CD4-positive, alpha-beta T cell (primary cell): ENCODE results near the gene FGF14. TPM values are rescaled to one million over a fixed set of nuclear protein-coding genes. Genes with fewer than 3 reads are reported as not detected.

Experiments used
- ATAC-seq: fragments of 200-7000 bp; cut with Tn5 transposase; one replicate; pipeline ENCODE4 v1.10.0; 2022; ENCODE audit warnings: mild to moderate bottlenecking; ENCODE audit not compliant: poor library complexity
- CTCF ChIA-PET: fragments of 350-600 bp; sonication (Branson Sonifier 250); formaldehyde crosslinking; loops from one replicate; lab custom pipeline; 2021; ENCODE audit warnings: antibody characterized with exemption, inconsistent platforms; lab: Charles Lee
- POLR2A ChIA-PET: fragments of 350-600 bp; sonication (Branson Sonifier 250); formaldehyde crosslinking; loops from one replicate; lab custom pipeline; 2021; ENCODE audit warnings: antibody characterized with exemption, inconsistent platforms; lab: Charles Lee
- DNase-seq, 14 experiments: peaks; one replicate each; pipeline ENCODE4 v3.0.0-alpha.2; 2013 to 2020; ENCODE audit warnings: mixed read lengths in 2 of 14
- H3K27ac ChIP-seq, 2 donors: one replicate each; pipeline versions ENCODE4 v1.5.1 to v1.7.0; 2013; ENCODE audit warnings: low read length in 2 of 2, low read depth in 1 of 2, mild to moderate bottlenecking in 1 of 2
- H3K27me3 ChIP-seq, 2 experiments: 1 replicate in 1 of 2; 2 replicates in 1 of 2; pipeline versions ENCODE4 v1.6.1 to v1.7.0; 2013; ENCODE audit warnings: low read length in 2 of 2, control low read depth in 1 of 2, mild to moderate bottlenecking in 1 of 2, moderate library complexity in 1 of 2; ENCODE audit not compliant: insufficient read depth in 2 of 2, control insufficient read depth in 1 of 2
- H3K36me3 ChIP-seq: one replicate; pipeline ENCODE4 v1.6.1; 2013; ENCODE audit warnings: low read length, control low read depth; ENCODE audit not compliant: insufficient read depth
- H3K4me1 ChIP-seq: one replicate; pipeline ENCODE4 v1.6.1; 2013; ENCODE audit warnings: low read length, control low read depth; ENCODE audit not compliant: insufficient read depth
- H3K4me3 ChIP-seq: one replicate; pipeline ENCODE4 v1.5.1; 2013; ENCODE audit warnings: mild to moderate bottlenecking, low read length, moderate library complexity
- H3K9me3 ChIP-seq, 2 experiments: 1 replicate in 1 of 2; 2 replicates in 1 of 2; pipeline versions ENCODE4 v1.6.1 to v1.7.0; 2013; ENCODE audit warnings: low read length in 2 of 2, mild to moderate bottlenecking in 2 of 2, control low read depth in 1 of 2, moderate library complexity in 1 of 2; ENCODE audit not compliant: control insufficient read depth in 1 of 2, insufficient read depth in 1 of 2
- H3K27ac Mint-ChIP-seq: one replicate; pipeline ENCODE4 v1.8.0; 2020; ENCODE audit warnings: mixed read lengths
- H3K27me3 Mint-ChIP-seq: one replicate; pipeline ENCODE4 v1.8.0; 2021; ENCODE audit warnings: mixed read lengths
- H3K36me3 Mint-ChIP-seq: one replicate; pipeline ENCODE4 v1.8.0; 2021; ENCODE audit warnings: low read depth, mixed read lengths
- H3K4me1 Mint-ChIP-seq: one replicate; pipeline ENCODE4 v1.8.0; 2021; ENCODE audit warnings: low read depth, mixed read lengths
- H3K4me3 Mint-ChIP-seq: one replicate; pipeline ENCODE4 v1.8.0; 2020; ENCODE audit warnings: mild to moderate bottlenecking, mixed read lengths
- H3K9me3 Mint-ChIP-seq: one replicate; pipeline ENCODE4 v1.8.0; 2020; ENCODE audit warnings: mixed read lengths
- intact Hi-C, 2 experiments: fragments of 100-400 bp; cut with DNase I in 1 of 2; cut with micrococcal nuclease in 1 of 2; formaldehyde crosslinking; loops; one replicate each; pipeline versions ENCODE4 v1.15.1 to v1.9.0; 2023 to 2025; cut with DNase I, micrococcal nuclease
- total RNA-seq, 174 experiments: library from RNA in 2 of 174; stranded (reverse) in 2 of 174; gene quantifications; one replicate each; pipeline ENCODE4 v1.2.3 and lab custom pipeline; 2021 to 2026
- TF ChIP-seq, protein P1 (sequence below): fragments of 200-600 bp; IDR thresholded peaks from one replicate; pipeline ENCODE4 v1.8.0; 2022; ENCODE audit warnings: antibody characterized with exemption, mild to moderate bottlenecking

The FGF14 gene
- total RNA-seq, 2 experiments from 2014 or later = not detected

DNA sequence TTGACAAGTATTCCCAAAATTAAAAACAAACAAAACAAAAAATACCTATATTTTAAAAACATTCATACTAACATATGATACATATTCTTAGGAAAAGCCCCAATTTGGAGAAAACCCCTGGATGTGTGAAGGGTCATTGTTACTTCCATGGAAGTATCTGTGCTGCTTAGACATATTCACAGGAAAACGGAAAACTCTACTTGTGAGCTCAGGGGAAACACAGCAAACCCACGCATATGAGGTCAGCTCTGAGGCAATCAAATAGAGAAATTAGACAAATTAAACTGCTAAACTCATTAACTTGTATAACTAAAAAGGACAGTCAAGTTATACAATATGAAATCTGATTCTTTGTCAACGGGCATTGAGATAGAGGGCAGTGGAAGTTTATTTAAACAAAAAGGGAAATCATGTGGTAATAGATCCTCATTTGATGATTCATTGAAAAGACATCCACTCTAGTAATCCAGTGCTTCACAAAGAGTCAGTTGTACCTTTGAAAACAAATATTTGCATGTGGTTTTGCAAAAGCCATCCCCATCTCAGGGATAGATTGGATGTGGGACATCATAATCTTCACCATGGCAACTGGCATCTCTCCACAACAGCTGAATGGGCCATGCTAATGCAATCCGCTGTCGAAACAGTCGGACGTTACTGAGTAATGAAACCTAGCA is 526.0 kb downstream of the FGF14 start:
- Mint-ChIP-seq H3K27ac (no peak overlapping the region), H3K4me1 (no peaks in the 10 kb centered on the region), H3K27me3 (no peaks in the 10 kb centered on the region), H3K36me3 (no peaks in the 10 kb centered on the region), H3K9me3 (no peaks in the 10 kb centered on the region), H3K4me3 (no peak overlapping the region)
- POLR2A ChIA-PET = no interaction called here
- Histone ChIP-seq H3K9me3 (no peaks in the 10 kb centered on the region), H3K27me3 (no peaks in the 10 kb centered on the region), H3K36me3 (no peaks in the 10 kb centered on the region), H3K27ac (no peak overlapping the region), H3K4me3 (no peak overlapping the region), H3K4me1 (no peaks in the 10 kb centered on the region)
- no peak for DNase-seq
- ATAC-seq = no peak
- intact Hi-C loops = no loop called here
- TF ChIP-seq, protein P1, sequence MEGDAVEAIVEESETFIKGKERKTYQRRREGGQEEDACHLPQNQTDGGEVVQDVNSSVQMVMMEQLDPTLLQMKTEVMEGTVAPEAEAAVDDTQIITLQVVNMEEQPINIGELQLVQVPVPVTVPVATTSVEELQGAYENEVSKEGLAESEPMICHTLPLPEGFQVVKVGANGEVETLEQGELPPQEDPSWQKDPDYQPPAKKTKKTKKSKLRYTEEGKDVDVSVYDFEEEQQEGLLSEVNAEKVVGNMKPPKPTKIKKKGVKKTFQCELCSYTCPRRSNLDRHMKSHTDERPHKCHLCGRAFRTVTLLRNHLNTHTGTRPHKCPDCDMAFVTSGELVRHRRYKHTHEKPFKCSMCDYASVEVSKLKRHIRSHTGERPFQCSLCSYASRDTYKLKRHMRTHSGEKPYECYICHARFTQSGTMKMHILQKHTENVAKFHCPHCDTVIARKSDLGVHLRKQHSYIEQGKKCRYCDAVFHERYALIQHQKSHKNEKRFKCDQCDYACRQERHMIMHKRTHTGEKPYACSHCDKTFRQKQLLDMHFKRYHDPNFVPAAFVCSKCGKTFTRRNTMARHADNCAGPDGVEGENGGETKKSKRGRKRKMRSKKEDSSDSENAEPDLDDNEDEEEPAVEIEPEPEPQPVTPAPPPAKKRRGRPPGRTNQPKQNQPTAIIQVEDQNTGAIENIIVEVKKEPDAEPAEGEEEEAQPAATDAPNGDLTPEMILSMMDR = no peak
- CTCF ChIA-PET = no interaction called here

DNA sequence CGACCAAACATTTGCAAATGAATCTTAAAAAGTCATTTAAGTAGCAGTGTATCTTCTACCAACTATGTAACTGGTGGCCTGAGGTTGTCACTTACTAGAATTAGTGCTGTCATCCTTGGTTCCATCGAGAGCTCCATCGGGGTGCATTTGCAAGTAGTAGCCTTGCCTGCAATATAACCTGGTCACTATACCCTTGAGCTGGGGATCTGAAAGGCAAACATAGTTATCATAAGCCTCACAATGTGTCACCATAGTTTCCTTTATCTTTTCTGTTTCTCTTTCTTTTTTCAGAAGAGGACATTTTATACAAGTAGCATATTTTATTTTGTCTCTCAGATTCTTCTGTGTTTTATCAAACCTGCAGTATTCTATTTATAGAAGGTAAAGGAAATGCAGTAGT is 526.8 kb downstream of the FGF14 start:
- DNase-seq = no peak
- POLR2A ChIA-PET = no interaction called here
- H3K4me3 ChIP-seq = no peak overlapping the region
- TF ChIP-seq, protein P1 = no peak
- H3K9me3 ChIP-seq = no peaks in the 10 kb centered on the region
- H3K4me1 Mint-ChIP-seq = no peaks in the 10 kb centered on the region
- no peaks in the 10 kb centered on the region for H3K36me3 Mint-ChIP-seq
- no peaks in the 10 kb centered on the region for H3K27me3 ChIP-seq
- intact Hi-C loops = no loop called here
- H3K4me3 Mint-ChIP-seq = no peak overlapping the region
- no peak overlapping the region for H3K27ac Mint-ChIP-seq
- H3K4me1 ChIP-seq = no peaks in the 10 kb centered on the region
- H3K27me3 Mint-ChIP-seq = no peaks in the 10 kb centered on the region
- no peak for ATAC-seq
- CTCF ChIA-PET = no interaction called here
- H3K27ac ChIP-seq = no peak overlapping the region
- H3K36me3 ChIP-seq = no peaks in the 10 kb centered on the region
- H3K9me3 Mint-ChIP-seq = no peaks in the 10 kb centered on the region

DNA sequence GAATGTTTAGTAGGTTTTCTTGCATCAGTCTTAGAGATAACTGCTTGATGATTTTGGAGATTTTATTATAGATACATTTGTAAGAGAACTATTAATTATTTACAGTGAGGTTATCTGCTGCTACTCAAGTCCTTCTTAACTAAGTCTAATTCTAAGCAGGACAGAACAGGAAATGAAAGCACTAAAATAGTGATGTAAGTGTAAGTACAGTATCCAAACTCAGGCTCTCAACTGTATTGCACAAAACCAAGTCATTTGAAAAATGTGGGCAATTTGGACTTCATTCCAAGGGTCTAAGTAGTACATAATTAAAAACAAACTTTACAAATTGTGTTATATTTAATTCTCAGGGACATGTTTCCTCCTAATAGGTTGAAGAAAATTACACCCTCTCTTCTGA is 532.3 kb downstream of the FGF14 start:
- Mint-ChIP-seq H3K4me3 (no peak overlapping the region), H3K9me3 (no peaks in the 10 kb centered on the region), H3K27me3 (no peaks in the 10 kb centered on the region), H3K4me1 (no peaks in the 10 kb centered on the region), H3K36me3 (no peaks in the 10 kb centered on the region), H3K27ac (no peak overlapping the region)
- H3K36me3 ChIP-seq = no peaks in the 10 kb centered on the region
- CTCF ChIA-PET = no interaction called here
- intact Hi-C loops = no loop called here
- ATAC-seq (no peak), DNase-seq (no peak)
- no peaks in the 10 kb centered on the region for H3K4me1 ChIP-seq
- no peaks in the 10 kb centered on the region for H3K27me3 ChIP-seq
- no peak overlapping the region for H3K27ac ChIP-seq
- no peak overlapping the region for H3K4me3 ChIP-seq
- TF ChIP-seq, protein P1 = no peak
- POLR2A ChIA-PET = no interaction called here
- no peaks in the 10 kb centered on the region for H3K9me3 ChIP-seq
